CD14-positive monocyte (primary cell): ENCODE measurements around the gene BNIPL. TPM values are rescaled to one million over a fixed set of nuclear protein-coding genes. Genes with fewer than 3 reads are reported as not detected.
A peak's percentile ranks its signal among the peaks of the same experiment; 100 is the strongest.

Source experiments
- DNase-seq, 3 donors: peaks; one replicate each; pipeline ENCODE4 v3.0.0-alpha.2; 2011 to 2022
- H2AFZ ChIP-seq: 2 replicates; pipeline ENCODE4 v1.6.0; 2012; ENCODE audit warnings: mild to moderate bottlenecking, low read depth, low read length, inconsistent platforms; ENCODE audit not compliant: insufficient read depth, poor library complexity, severe bottlenecking
- H3K27ac ChIP-seq, 2 donors: 1 replicate in 1 of 2; 2 replicates in 1 of 2; pipeline ENCODE4 v1.5.1; 2012 to 2013; ENCODE audit warnings: low read length in 2 of 2, control low read depth in 1 of 2, inconsistent platforms in 1 of 2, low read depth in 1 of 2, mild to moderate bottlenecking in 1 of 2
- H3K27me3 ChIP-seq, 2 donors: one replicate each; pipeline versions ENCODE4 v1.6.0 to v1.6.1; 2011 to 2013; ENCODE audit warnings: low read length in 2 of 2; ENCODE audit not compliant: control insufficient read depth in 2 of 2, insufficient read depth in 2 of 2
- H3K36me3 ChIP-seq, 2 donors: replicated peaks in 1 of 2; 1 replicate in 1 of 2; 2 replicates in 1 of 2; pipeline versions ENCODE4 v1.5.1 to v1.6.1; 2012 to 2013; ENCODE audit warnings: low read length in 2 of 2, control low read depth in 1 of 2, inconsistent platforms in 1 of 2, mild to moderate bottlenecking in 1 of 2; ENCODE audit not compliant: insufficient read depth in 2 of 2, control insufficient read depth in 1 of 2
- H3K4me1 ChIP-seq, 2 donors: 1 replicate in 1 of 2; 2 replicates in 1 of 2; pipeline versions ENCODE4 v1.5.1 to v1.6.1; 2012 to 2013; ENCODE audit warnings: low read length in 2 of 2, control low read depth in 1 of 2, inconsistent platforms in 1 of 2, mild to moderate bottlenecking in 1 of 2, moderate library complexity in 1 of 2; ENCODE audit not compliant: insufficient read depth in 2 of 2, control insufficient read depth in 1 of 2
- H3K4me2 ChIP-seq: replicated peaks from 2 replicates; pipeline ENCODE3; 2012; ENCODE audit warnings: low read length, moderate library complexity, mild to moderate bottlenecking; ENCODE audit not compliant: poor library complexity, severe bottlenecking; ENCODE audit errors: extremely low read depth
- H3K4me3 ChIP-seq, 3 experiments: fragments of 200-600 bp in 1 of 3; sonication (generic) in 1 of 3; replicated peaks in 1 of 3; 1 replicate in 2 of 3; 2 replicates in 1 of 3; pipeline ENCODE4 v1.5.1; 2011 to 2013; ENCODE audit warnings: low read length in 3 of 3, mild to moderate bottlenecking in 3 of 3, control low read depth in 2 of 3, low read depth in 2 of 3, inconsistent platforms in 1 of 3, moderate library complexity in 1 of 3
- H3K79me2 ChIP-seq: 2 replicates; pipeline ENCODE4 v1.6.0; 2012; ENCODE audit warnings: mild to moderate bottlenecking, control low read depth, inconsistent platforms, low read length, moderate library complexity; ENCODE audit not compliant: insufficient read depth
- H3K9ac ChIP-seq: 2 replicates; pipeline ENCODE4 v1.6.0; 2017; ENCODE audit warnings: low read length, mild to moderate bottlenecking; ENCODE audit not compliant: insufficient read depth, poor library complexity, severe bottlenecking
- H3K9me3 ChIP-seq, 2 donors: replicated peaks in 1 of 2; 1 replicate in 1 of 2; 2 replicates in 1 of 2; pipeline versions ENCODE4 v1.5.1 to v1.6.1; 2012 to 2013; ENCODE audit warnings: low read length in 2 of 2, control low read depth in 1 of 2; ENCODE audit not compliant: control insufficient read depth in 1 of 2, insufficient read depth in 1 of 2
- H4K20me1 ChIP-seq: 2 replicates; pipeline ENCODE4 v1.6.0; 2012; ENCODE audit warnings: mild to moderate bottlenecking, low read length, control low read depth, moderate library complexity; ENCODE audit not compliant: insufficient read depth
- H3K27ac Mint-ChIP-seq, 7 donors: one replicate each; pipeline ENCODE4 v1.8.0; 2020; ENCODE audit warnings: mild to moderate bottlenecking in 7 of 7, mixed read lengths in 7 of 7, moderate library complexity in 6 of 7, inconsistent platforms in 2 of 7
- H3K27me3 Mint-ChIP-seq, 3 donors: one replicate each; pipeline ENCODE4 v1.8.0; 2021 to 2022; ENCODE audit warnings: low read depth in 3 of 3, mild to moderate bottlenecking in 3 of 3, mixed read lengths in 3 of 3, moderate library complexity in 3 of 3, inconsistent platforms in 1 of 3
- H3K36me3 Mint-ChIP-seq, 2 donors: one replicate each; pipeline ENCODE4 v1.8.0; 2020; ENCODE audit warnings: mixed read lengths in 2 of 2, inconsistent platforms in 1 of 2, mild to moderate bottlenecking in 1 of 2
- H3K4me1 Mint-ChIP-seq: one replicate; pipeline ENCODE4 v1.8.0; 2020; ENCODE audit warnings: mild to moderate bottlenecking, mixed read lengths
- H3K4me3 Mint-ChIP-seq, 2 donors: one replicate each; pipeline ENCODE4 v1.8.0; 2020; ENCODE audit warnings: mild to moderate bottlenecking in 2 of 2, mixed read lengths in 2 of 2, moderate library complexity in 1 of 2
- H3K9me3 Mint-ChIP-seq, 7 donors: one replicate each; pipeline ENCODE4 v1.8.0; 2020 to 2022; ENCODE audit warnings: mixed read lengths in 7 of 7, mild to moderate bottlenecking in 6 of 7, moderate library complexity in 6 of 7, inconsistent platforms in 2 of 7
- CTCF ChIP-seq: fragments of 200-600 bp; IDR thresholded peaks from one replicate; pipeline ENCODE4 v1.8.0; 2022; ENCODE audit warnings: antibody characterized with exemption, mild to moderate bottlenecking
- WGBS: methylation state at CpG from one replicate; pipeline ENCODE4 v1.1.5; 2013; ENCODE audit warnings: missing lambda C conversion rate; ENCODE audit not compliant: insufficient coverage; 5-methylcytosine and 5-hydroxymethylcytosine counted together
- intact Hi-C, 2 donors: fragments of 100-400 bp; cut with micrococcal nuclease; formaldehyde crosslinking; loops; one replicate each; pipeline versions ENCODE4 v1.15.0 to v1.15.1; 2023
- polyA plus RNA-seq, 3 donors: library from polyadenylated mRNA; depleted of rRNA in 1 of 3; unstranded in 2 of 3; stranded (reverse) in 1 of 3; fragments of 300-500 nt in 2 of 3; fragments of >200 nt in 1 of 3; fragmentation: Illumina TruSeq in 2 of 3; gene quantifications; 1 replicate in 2 of 3; 2 replicates in 1 of 3; pipeline ENCODE4 v1.2.3, GENCODE V29; 2012 to 2021

The BNIPL gene
- polyA plus RNA-seq, 3 donors = 0.77 TPM; not detected in 2

DNA sequence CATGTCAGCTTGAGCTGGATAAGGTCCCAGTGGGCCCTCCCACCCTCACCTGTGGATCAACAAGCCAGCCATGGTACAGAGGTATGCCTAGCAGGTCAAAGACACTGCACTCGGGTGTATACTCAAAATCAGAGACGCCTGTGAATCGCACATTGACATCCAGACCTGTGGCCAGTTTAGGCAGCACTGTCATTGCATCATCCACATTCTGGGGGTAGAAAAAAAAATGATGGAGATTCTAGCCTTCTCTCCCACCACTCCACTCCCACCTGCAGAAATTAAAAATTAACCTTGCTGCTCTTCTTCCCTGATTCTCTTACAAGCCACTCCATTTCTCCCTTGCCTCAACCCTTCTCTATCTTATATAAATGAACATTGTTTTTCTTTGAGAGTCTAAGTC, 36.0 kb upstream of the BNIPL start:
- H3K4me1 ChIP-seq = peaks cover 67% of the 10 kb centered on the region in 2 donors

GRCh38 chr1:151001602-151002001, 34.8 kb upstream of the BNIPL start:
- H3K27me3 ChIP-seq = no peaks in the 10 kb centered on the region
- H3K4me1 ChIP-seq = peaks cover 75 to 77% of the 10 kb centered on the region in 2 donors
- no peaks in the 10 kb centered on the region for H3K9me3 ChIP-seq
- peak overlapping the region; percentile 49 to 78 for H3K27ac ChIP-seq
- H3K36me3 Mint-ChIP-seq = peaks cover 40 to 51% of the 10 kb centered on the region in 2 donors
- no peak overlapping the region for H2AFZ ChIP-seq
- 13% methylated on average over 3 of the region's 4 CpGs for WGBS
- H3K9me3 Mint-ChIP-seq = peaks cover 0 to 3% (median 0%) of the 10 kb centered on the region in 7 donors
- H3K4me3 ChIP-seq = peak overlapping the region in 1 of 3 experiments; percentile 56
- H3K27ac Mint-ChIP-seq = peak overlapping the region; percentile 88 to 94 (median 91)
- peaks cover 0 to 3% (median 2%) of the 10 kb centered on the region in 3 donors for H3K27me3 Mint-ChIP-seq
- no peak for TF ChIP-seq CTCF
- H3K4me3 Mint-ChIP-seq = peak overlapping the region; percentile 26 to 64
- peaks cover 15% of the 10 kb centered on the region for H4K20me1 ChIP-seq
- H3K4me2 ChIP-seq = peak overlapping the region; percentile 62
- peak; percentile 41 to 82 (median 58) for DNase-seq
- intact Hi-C loops = loop anchor here in 1 of 2 donors (10.0 kb wide), 1 partner anchor 163 kb away; the partner anchor contains the start of genes LYSMD1 and SCNM1
- H3K4me1 Mint-ChIP-seq = peaks cover 74% of the 10 kb centered on the region
- no peak overlapping the region for H3K9ac ChIP-seq
- peaks cover 20 to 38% of the 10 kb centered on the region in 2 donors for H3K36me3 ChIP-seq
- H3K79me2 ChIP-seq = peaks cover 60% of the 10 kb centered on the region

More for the DNA sequence above, 36.0 kb upstream of the BNIPL start:
- peaks cover 47 to 60% of the 10 kb centered on the region in 2 donors for H3K36me3 Mint-ChIP-seq
- Histone ChIP-seq H2AFZ (no peak overlapping the region), H3K36me3 (peaks cover 23 to 43% of the 10 kb centered on the region in 2 donors), H3K4me2 (no peak overlapping the region), H3K79me2 (peaks cover 48% of the 10 kb centered on the region), H3K27me3 (no peaks in the 10 kb centered on the region), H3K27ac (peak overlapping the region in 1 of 2 donors; percentile 78), H3K4me3 (no peak overlapping the region), H4K20me1 (peaks cover 19% of the 10 kb centered on the region), H3K9me3 (no peaks in the 10 kb centered on the region), H3K9ac (no peak overlapping the region)
- 80% methylated on average over 1 of the region's 3 CpGs for WGBS
- peaks cover 70% of the 10 kb centered on the region for H3K4me1 Mint-ChIP-seq
- H3K27me3 Mint-ChIP-seq = peaks cover 0 to 3% (median 2%) of the 10 kb centered on the region in 3 donors
- DNase-seq = no peak
- peaks cover 0 to 3% (median 0%) of the 10 kb centered on the region in 7 donors for H3K9me3 Mint-ChIP-seq
- intact Hi-C loops = loop anchor here in 1 of 2 donors (10.0 kb wide), 1 partner anchor 164 kb away; the partner anchor contains the start of genes LYSMD1 and SCNM1
- no peak overlapping the region for H3K4me3 Mint-ChIP-seq
- H3K27ac Mint-ChIP-seq = peak overlapping the region in 6 of 7 donors; percentile 65 to 94 (median 90)
- TF ChIP-seq CTCF = no peak
